Hepatocyte (in vitro differentiated cells): Measurements from ENCODE around the gene GLP1R. TPM values are rescaled to one million over a fixed set of nuclear protein-coding genes. Genes with fewer than 3 reads are reported as not detected.
"Not testable (repeated sequence)": the region's sequence is repeated elsewhere in the genome, so short reads cannot be mapped to it uniquely, and the experiment has no call there.

Source experiments
- DNase-seq: peaks from one replicate; pipeline ENCODE4 v3.0.0-alpha.2; 2016; ENCODE audit warnings: low spot score
- H2AFZ ChIP-seq: fragments of 200-600 bp; sonication (generic); 2 replicates; pipeline ENCODE4 v1.6.0; 2016; ENCODE audit warnings: antibody characterized with exemption, mild to moderate bottlenecking
- H3K27ac ChIP-seq: fragments of 200-600 bp; sonication (generic); 2 replicates; pipeline ENCODE4 v1.5.1; 2016; ENCODE audit warnings: mild to moderate bottlenecking
- H3K27me3 ChIP-seq: fragments of 200-600 bp; sonication (generic); 2 replicates; pipeline ENCODE4 v1.6.1; 2016
- H3K36me3 ChIP-seq: fragments of 200-600 bp; sonication (generic); replicated peaks from 2 replicates; pipeline ENCODE4 v1.5.1; 2016; ENCODE audit warnings: low read depth; ENCODE audit not compliant: insufficient read depth
- H3K4me1 ChIP-seq: fragments of 200-600 bp; sonication (generic); 2 replicates; pipeline ENCODE4 v1.5.1; 2016; ENCODE audit warnings: mild to moderate bottlenecking, moderate library complexity; ENCODE audit not compliant: insufficient read depth
- H3K4me2 ChIP-seq: fragments of 200-600 bp; sonication (generic); 2 replicates; pipeline ENCODE4 v1.6.0; 2016
- H3K4me3 ChIP-seq: fragments of 200-600 bp; sonication (generic); 2 replicates; pipeline ENCODE4 v1.5.1; 2016; ENCODE audit warnings: mild to moderate bottlenecking
- H3K79me2 ChIP-seq: fragments of 200-600 bp; sonication (generic); 2 replicates; pipeline ENCODE4 v1.6.0; 2017; ENCODE audit warnings: mild to moderate bottlenecking
- H3K9me2 ChIP-seq: fragments of 200-600 bp; sonication (generic); replicated peaks from 2 replicates; pipeline ENCODE4 v1.6.0; 2017; ENCODE audit warnings: mild to moderate bottlenecking; ENCODE audit not compliant: insufficient read depth
- H3K9me3 ChIP-seq: fragments of 200-600 bp; sonication (generic); 2 replicates; pipeline ENCODE4 v1.5.1; 2016; ENCODE audit warnings: low read depth, mild to moderate bottlenecking
- H4K20me1 ChIP-seq: fragments of 200-600 bp; sonication (generic); 2 replicates; pipeline ENCODE4 v1.6.0; 2016; ENCODE audit warnings: mild to moderate bottlenecking; ENCODE audit not compliant: insufficient read depth, poor library complexity, severe bottlenecking
- EZH2 ChIP-seq: fragments of 200-600 bp; sonication (generic); IDR thresholded peaks from 2 replicates; pipeline ENCODE4 v1.6.1; 2016; ENCODE audit warnings: antibody characterized with exemption, mild to moderate bottlenecking, borderline replicate concordance
- EZH2phosphoT487 ChIP-seq: fragments of 200-600 bp; sonication (generic); IDR thresholded peaks from one replicate; pipeline ENCODE4 v1.6.1; 2018; ENCODE audit warnings: antibody characterized with exemption, mild to moderate bottlenecking, low read depth, moderate library complexity; ENCODE audit not compliant: unreplicated experiment, severe bottlenecking
- WGBS: methylation state at CpG from one replicate; pipeline ENCODE4 v1.1.6; 2016; ENCODE audit warnings: low lambda C conversion rate; ENCODE audit errors: missing lambda C conversion rate; 5-methylcytosine and 5-hydroxymethylcytosine counted together
- polyA plus RNA-seq: library from polyadenylated mRNA; unstranded; fragments of >200 nt; fragmentation: Nextera tagmentation; extraction: Ambion mirVana; gene quantifications from 2 replicates; pipeline ENCODE4 v1.2.1, GENCODE V29; 2016
- total RNA-seq: library from RNA; depleted of rRNA; stranded (reverse); fragments of >200 nt; gene quantifications from 2 replicates; pipeline ENCODE4 v1.2.3, GENCODE V29; 2014
- TF ChIP-seq, protein P1 (sequence below): fragments of 200-600 bp; sonication (generic); IDR thresholded peaks from 2 replicates; pipeline ENCODE4 v1.5.1; 2016; ENCODE audit warnings: antibody characterized with exemption, mild to moderate bottlenecking; ENCODE audit not compliant: poor library complexity

Gene GLP1R
- total and polyA plus RNA-seq, 2 experiments from 2014 or later: 0.30 TPM; not detected in 1

DNA sequence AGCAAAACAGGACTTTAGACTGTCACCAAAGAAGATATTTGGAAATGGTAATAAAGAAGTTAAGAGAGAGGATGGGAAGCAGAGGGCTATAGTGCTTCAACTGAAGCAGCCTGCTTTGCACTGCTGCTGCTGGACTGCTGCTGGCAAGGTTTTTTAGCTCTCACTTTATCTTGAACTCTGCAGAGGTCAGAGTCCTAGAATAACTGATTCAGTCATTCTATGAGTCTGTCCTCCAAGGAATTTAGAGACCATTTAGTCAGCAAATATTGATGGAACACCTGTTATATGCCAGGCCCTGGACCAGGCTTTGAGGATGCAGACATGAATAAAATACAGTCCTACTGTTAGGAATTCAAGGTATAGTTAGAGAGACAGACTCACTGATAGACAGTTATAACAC, 75.5 kb downstream of the GLP1R start:
- no peaks in the 10 kb centered on the region for H3K27me3 ChIP-seq
- DNase-seq: no peak
- H3K27ac ChIP-seq: no peak overlapping the region
- no peaks in the 10 kb centered on the region for H4K20me1 ChIP-seq
- no peak overlapping the region for H2AFZ ChIP-seq
- H3K36me3 ChIP-seq: no peaks in the 10 kb centered on the region
- no peaks in the 10 kb centered on the region for H3K9me2 ChIP-seq
- H3K4me2 ChIP-seq: no peak overlapping the region
- no peaks in the 10 kb centered on the region for H3K9me3 ChIP-seq
- no peaks in the 10 kb centered on the region for H3K79me2 ChIP-seq
- no peak for TF ChIP-seq EZH2phosphoT487
- no peak for TF ChIP-seq EZH2
- TF ChIP-seq, protein P1, sequence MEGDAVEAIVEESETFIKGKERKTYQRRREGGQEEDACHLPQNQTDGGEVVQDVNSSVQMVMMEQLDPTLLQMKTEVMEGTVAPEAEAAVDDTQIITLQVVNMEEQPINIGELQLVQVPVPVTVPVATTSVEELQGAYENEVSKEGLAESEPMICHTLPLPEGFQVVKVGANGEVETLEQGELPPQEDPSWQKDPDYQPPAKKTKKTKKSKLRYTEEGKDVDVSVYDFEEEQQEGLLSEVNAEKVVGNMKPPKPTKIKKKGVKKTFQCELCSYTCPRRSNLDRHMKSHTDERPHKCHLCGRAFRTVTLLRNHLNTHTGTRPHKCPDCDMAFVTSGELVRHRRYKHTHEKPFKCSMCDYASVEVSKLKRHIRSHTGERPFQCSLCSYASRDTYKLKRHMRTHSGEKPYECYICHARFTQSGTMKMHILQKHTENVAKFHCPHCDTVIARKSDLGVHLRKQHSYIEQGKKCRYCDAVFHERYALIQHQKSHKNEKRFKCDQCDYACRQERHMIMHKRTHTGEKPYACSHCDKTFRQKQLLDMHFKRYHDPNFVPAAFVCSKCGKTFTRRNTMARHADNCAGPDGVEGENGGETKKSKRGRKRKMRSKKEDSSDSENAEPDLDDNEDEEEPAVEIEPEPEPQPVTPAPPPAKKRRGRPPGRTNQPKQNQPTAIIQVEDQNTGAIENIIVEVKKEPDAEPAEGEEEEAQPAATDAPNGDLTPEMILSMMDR: no peak
- H3K4me3 ChIP-seq: no peak overlapping the region
- no peaks in the 10 kb centered on the region for H3K4me1 ChIP-seq

DNA sequence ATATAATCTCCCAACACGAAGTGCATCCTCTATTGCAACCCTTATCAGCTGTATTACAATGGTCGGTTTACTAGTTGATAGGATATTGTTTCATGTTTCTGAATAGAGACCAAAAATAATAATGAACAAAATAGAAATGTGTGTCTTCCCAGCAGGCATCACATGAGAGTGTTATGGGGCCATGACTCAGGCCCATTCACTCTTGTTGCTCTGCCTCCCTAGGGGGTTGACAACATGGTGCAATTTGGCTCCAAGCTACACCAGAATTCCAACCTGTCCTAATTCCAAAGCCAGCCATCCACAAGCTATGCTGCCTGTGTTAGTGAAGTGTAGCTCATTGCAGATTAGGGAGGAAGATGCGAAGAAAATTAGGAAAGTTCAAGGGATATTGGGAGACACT, 79.5 kb downstream of the GLP1R start:
- no peak for DNase-seq
- Histone ChIP-seq H3K9me2 (no peaks in the 10 kb centered on the region), H3K4me2 (no peak overlapping the region), H3K9me3 (no peaks in the 10 kb centered on the region), H3K4me1 (no peaks in the 10 kb centered on the region), H4K20me1 (no peaks in the 10 kb centered on the region), H3K36me3 (no peaks in the 10 kb centered on the region), H3K27me3 (no peaks in the 10 kb centered on the region), H3K79me2 (no peaks in the 10 kb centered on the region), H3K27ac (no peak overlapping the region), H2AFZ (no peak overlapping the region), H3K4me3 (no peak overlapping the region)
- WGBS: 87% methylated on average over 3 of the region's 3 CpGs
- TF ChIP-seq, protein P1: no peak
- TF ChIP-seq EZH2phosphoT487 (no peak), EZH2 (no peak)

DNA sequence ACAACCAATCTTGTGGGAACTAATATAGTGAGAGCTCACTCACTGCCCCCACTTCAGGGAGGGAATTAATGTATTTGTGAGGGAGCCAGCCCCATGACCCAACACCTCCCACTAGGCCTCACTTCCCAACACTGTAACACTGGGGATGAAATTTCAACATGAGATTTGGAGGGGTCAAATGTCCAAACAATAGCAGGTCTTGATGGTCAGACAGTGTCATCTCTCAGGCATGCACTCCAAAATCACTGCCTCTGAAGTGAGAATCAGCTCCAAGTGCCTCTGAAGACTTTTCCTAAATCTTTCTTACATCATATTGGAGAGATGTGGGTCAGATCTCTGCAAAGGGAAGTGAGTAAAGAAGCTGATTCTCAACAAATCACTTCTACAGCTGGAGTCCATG, 80.3 kb downstream of the GLP1R start:
- no peak overlapping the region for H2AFZ ChIP-seq
- DNase-seq: no peak
- no peaks in the 10 kb centered on the region for H4K20me1 ChIP-seq
- no peaks in the 10 kb centered on the region for H3K27me3 ChIP-seq
- H3K4me3 ChIP-seq: no peak overlapping the region
- H3K79me2 ChIP-seq: no peaks in the 10 kb centered on the region
- H3K9me2 ChIP-seq: no peaks in the 10 kb centered on the region
- H3K4me1 ChIP-seq: no peaks in the 10 kb centered on the region
- no peak overlapping the region for H3K27ac ChIP-seq
- H3K4me2 ChIP-seq: no peak overlapping the region
- H3K36me3 ChIP-seq: no peaks in the 10 kb centered on the region
- no peaks in the 10 kb centered on the region for H3K9me3 ChIP-seq
- TF ChIP-seq EZH2phosphoT487: no peak
- TF ChIP-seq, protein P1: no peak
- TF ChIP-seq EZH2: no peak

DNA sequence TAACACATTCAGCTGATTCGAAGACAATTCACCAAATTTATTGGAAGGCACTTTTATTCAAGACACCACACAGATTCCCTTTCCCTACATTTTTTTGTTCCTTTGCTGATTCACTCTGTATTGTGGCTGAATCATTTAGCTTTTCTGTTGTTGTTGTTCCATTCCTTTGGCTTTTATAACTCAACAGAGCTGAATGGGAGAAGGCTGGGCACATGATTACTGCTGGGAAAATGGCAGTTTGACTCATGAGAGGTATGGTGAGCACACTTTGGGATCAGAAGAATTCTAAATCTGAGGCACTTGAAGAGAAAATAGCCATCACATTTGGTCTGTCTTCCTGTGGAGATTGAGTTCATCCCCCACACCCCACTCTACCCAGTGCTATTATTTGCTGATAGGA, 82.1 kb downstream of the GLP1R start:
- H4K20me1 ChIP-seq: no peaks in the 10 kb centered on the region
- no peaks in the 10 kb centered on the region for H3K9me2 ChIP-seq
- no peaks in the 10 kb centered on the region for H3K36me3 ChIP-seq
- H3K27ac ChIP-seq: no peak overlapping the region
- H3K4me2 ChIP-seq: no peak overlapping the region
- no peak overlapping the region for H3K4me3 ChIP-seq
- no peak for TF ChIP-seq EZH2phosphoT487
- TF ChIP-seq EZH2: no peak
- TF ChIP-seq, protein P1: no peak
- H3K27me3 ChIP-seq: no peaks in the 10 kb centered on the region
- H2AFZ ChIP-seq: no peak overlapping the region
- WGBS: 73% methylated on average over 1 of the region's 1 CpG
- no peak for DNase-seq
- H3K9me3 ChIP-seq: no peaks in the 10 kb centered on the region
- H3K79me2 ChIP-seq: no peaks in the 10 kb centered on the region
- H3K4me1 ChIP-seq: no peaks in the 10 kb centered on the region

DNA sequence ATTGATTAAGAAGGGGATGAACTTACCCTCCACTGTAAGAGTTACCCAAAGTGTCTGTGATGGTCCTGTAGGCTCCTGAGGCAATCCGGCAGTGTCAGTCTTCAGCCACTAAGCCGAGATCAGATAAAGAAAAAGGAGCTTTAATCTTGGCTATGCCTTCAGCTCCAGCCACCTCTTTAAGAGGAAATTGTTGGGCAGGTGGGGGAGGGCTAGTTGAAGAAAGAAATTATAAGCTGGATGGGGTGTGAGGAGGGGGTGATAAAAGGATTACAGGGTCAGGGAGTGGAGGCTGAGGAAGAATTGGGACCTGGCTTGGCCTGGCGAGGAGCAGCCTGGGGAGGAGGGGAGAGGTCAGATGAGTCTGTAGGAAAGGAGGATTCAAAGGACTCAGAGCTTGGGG, 86.2 kb downstream of the GLP1R start:
- not testable (repeated sequence) for H3K4me1 ChIP-seq, H3K36me3 ChIP-seq, H3K9me2 ChIP-seq, H3K27ac ChIP-seq, DNase-seq, H3K4me3 ChIP-seq, H3K4me2 ChIP-seq, H2AFZ ChIP-seq, H3K79me2 ChIP-seq, H4K20me1 ChIP-seq, H3K9me3 ChIP-seq, H3K27me3 ChIP-seq
- 43% methylated on average over 3 of the region's 3 CpGs for WGBS

DNA sequence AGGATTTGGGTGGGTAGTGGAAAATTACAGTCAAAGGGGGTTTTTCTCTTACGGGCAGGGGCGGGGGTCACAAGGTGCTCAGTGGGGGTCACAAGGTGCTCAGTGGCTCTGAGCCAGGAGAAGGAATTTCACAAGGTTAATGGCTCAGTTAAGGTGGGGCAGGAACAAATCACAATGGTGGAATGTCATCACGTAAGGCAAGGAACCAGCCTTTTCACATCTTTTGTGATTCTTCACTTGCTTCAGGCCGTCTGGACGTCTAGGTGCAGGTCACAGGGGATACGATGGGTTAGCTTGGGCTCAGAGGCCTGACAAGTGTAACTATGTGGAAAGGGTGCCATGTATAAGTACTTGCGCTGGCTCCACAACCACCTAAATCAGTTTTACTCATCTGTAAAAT, 87.6 kb downstream of the GLP1R start:
- not testable (repeated sequence) for H3K4me3 ChIP-seq, H3K27ac ChIP-seq, H4K20me1 ChIP-seq, H2AFZ ChIP-seq, H3K4me2 ChIP-seq, H3K79me2 ChIP-seq, H3K4me1 ChIP-seq, H3K27me3 ChIP-seq, H3K36me3 ChIP-seq, H3K9me2 ChIP-seq, H3K9me3 ChIP-seq, DNase-seq
- 67% methylated on average over 7 of the region's 7 CpGs for WGBS
